H9 (cell line): ENCODE results near the gene E2F1. TPM values are rescaled to one million over a fixed set of nuclear protein-coding genes. Genes with fewer than 3 reads are reported as not detected.
"Not testable (repeated sequence)": the region's sequence is repeated elsewhere in the genome, so short reads cannot be mapped to it uniquely, and the experiment has no call there.

Source experiments
- DNase-seq: peaks from one replicate; pipeline ENCODE4 v3.0.0-alpha.2; 2017
- H2AFZ ChIP-seq: one replicate; pipeline ENCODE4 v1.6.1; 2013; ENCODE audit warnings: mild to moderate bottlenecking, low read length, control low read depth, moderate library complexity
- H2AK5ac ChIP-seq: 2 replicates; pipeline ENCODE4 v1.6.1; 2013; ENCODE audit warnings: low read length, control low read depth, mixed read lengths; ENCODE audit not compliant: insufficient read length
- H2BK120ac ChIP-seq: one replicate; pipeline ENCODE4 v1.6.1; 2013; ENCODE audit warnings: low read depth, mild to moderate bottlenecking, low read length, control low read depth, inconsistent platforms; ENCODE audit not compliant: poor library complexity, severe bottlenecking
- H2BK12ac ChIP-seq: 2 replicates; pipeline ENCODE4 v1.6.1; 2013; ENCODE audit warnings: low read length, control low read depth, mixed read lengths, low read depth; ENCODE audit not compliant: insufficient read length
- H2BK15ac ChIP-seq: 2 replicates; pipeline ENCODE4 v1.6.1; 2013; ENCODE audit warnings: low read depth, low read length, control low read depth
- H2BK20ac ChIP-seq: one replicate; pipeline ENCODE4 v1.6.1; 2013; ENCODE audit warnings: low read depth, mild to moderate bottlenecking, low read length, control low read depth, inconsistent platforms; ENCODE audit not compliant: poor library complexity, severe bottlenecking
- H2BK5ac ChIP-seq: 2 replicates; pipeline ENCODE4 v1.6.1; 2013; ENCODE audit warnings: low read length, control low read depth, mixed read lengths; ENCODE audit not compliant: insufficient read length
- H3K14ac ChIP-seq: 2 replicates; pipeline ENCODE4 v1.6.1; 2013; ENCODE audit warnings: low read length, control low read depth; ENCODE audit not compliant: insufficient read depth
- H3K18ac ChIP-seq: 2 replicates; pipeline ENCODE4 v1.6.1; 2013; ENCODE audit warnings: low read depth, mild to moderate bottlenecking, mixed read lengths, low read length, control low read depth; ENCODE audit not compliant: insufficient read length
- H3K23ac ChIP-seq: 2 replicates; pipeline ENCODE4 v1.6.1; 2013; ENCODE audit warnings: low read length, control low read depth, mixed read lengths, low read depth; ENCODE audit not compliant: insufficient read length
- H3K23me2 ChIP-seq: 2 replicates; pipeline ENCODE4 v1.6.1; 2013; ENCODE audit warnings: low read depth, mild to moderate bottlenecking, mixed read lengths, low read length, control low read depth; ENCODE audit not compliant: insufficient read length, poor library complexity, severe bottlenecking
- H3K27ac ChIP-seq: 2 replicates; pipeline ENCODE4 v1.5.1; 2013; ENCODE audit warnings: low read length, control low read depth, mixed read lengths, low read depth; ENCODE audit not compliant: insufficient read length
- H3K27me3 ChIP-seq: 2 replicates; pipeline ENCODE4 v1.6.1; 2013; ENCODE audit warnings: low read length, control low read depth, inconsistent platforms; ENCODE audit not compliant: insufficient read depth
- H3K4ac ChIP-seq: 2 replicates; pipeline ENCODE4 v1.6.1; 2013; ENCODE audit warnings: low read depth, mild to moderate bottlenecking, control low read depth, inconsistent platforms, low read length, moderate library complexity
- H3K4me1 ChIP-seq: 2 replicates; pipeline ENCODE4 v1.6.1; 2013; ENCODE audit warnings: low read length, control low read depth, inconsistent platforms; ENCODE audit not compliant: insufficient read depth
- H3K4me2 ChIP-seq: 2 replicates; pipeline ENCODE4 v1.6.1; 2013; ENCODE audit warnings: low read length, control low read depth, mixed read lengths; ENCODE audit not compliant: insufficient read length, insufficient read depth
- H3K56ac ChIP-seq: 2 replicates; pipeline ENCODE4 v1.6.1; 2013; ENCODE audit warnings: low read depth, mild to moderate bottlenecking, mixed read lengths, low read length, control low read depth; ENCODE audit not compliant: insufficient read length
- H3K79me1 ChIP-seq: 2 replicates; pipeline ENCODE4 v1.6.1; 2013; ENCODE audit warnings: low read depth, mild to moderate bottlenecking, moderate library complexity, low read length, control low read depth, inconsistent platforms; ENCODE audit not compliant: insufficient read depth, poor library complexity, severe bottlenecking
- H3K79me2 ChIP-seq: 2 replicates; pipeline ENCODE4 v1.6.1; 2013; ENCODE audit warnings: low read length, control low read depth, inconsistent platforms; ENCODE audit not compliant: insufficient read depth
- H3K9ac ChIP-seq: 2 replicates; pipeline ENCODE4 v1.6.1; 2013; ENCODE audit warnings: low read length, control low read depth, mixed read lengths; ENCODE audit not compliant: insufficient read length; ENCODE audit errors: extremely low read depth
- H3K9me3 ChIP-seq: one replicate; pipeline ENCODE4 v1.6.1; 2013; ENCODE audit warnings: low read depth, low read length, inconsistent platforms; ENCODE audit not compliant: control insufficient read depth
- H3T11ph ChIP-seq: one replicate; pipeline ENCODE4 v1.6.1; 2013; ENCODE audit warnings: mild to moderate bottlenecking, low read length, control low read depth, inconsistent platforms
- H4K20me1 ChIP-seq: one replicate; pipeline ENCODE4 v1.6.1; 2013; ENCODE audit not compliant: control insufficient read depth, insufficient read length, insufficient read depth
- H4K5ac ChIP-seq: 2 replicates; pipeline ENCODE4 v1.6.1; 2013; ENCODE audit warnings: low read depth, mild to moderate bottlenecking, mixed read lengths, low read length, control low read depth; ENCODE audit not compliant: insufficient read length
- H4K8ac ChIP-seq: replicated peaks from 2 replicates; pipeline ENCODE4 v1.6.1; 2013; ENCODE audit warnings: low read length, control low read depth, mixed read lengths, low read depth; ENCODE audit not compliant: insufficient read length
- H4K91ac ChIP-seq: 2 replicates; pipeline ENCODE4 v1.6.1; 2013; ENCODE audit warnings: low read depth, mild to moderate bottlenecking, moderate library complexity, mixed read lengths, low read length, control low read depth; ENCODE audit not compliant: insufficient read length
- H3K27ac Mint-ChIP-seq, 3 experiments: 2 replicates in 2 of 3; 3 replicates in 1 of 3; pipeline ENCODE4 v1.8.0; 2020 to 2021; ENCODE audit warnings: mixed read lengths in 3 of 3, mild to moderate bottlenecking in 1 of 3, moderate library complexity in 1 of 3
- H3K27me3 Mint-ChIP-seq: 2 replicates; pipeline ENCODE4 v1.8.0; 2021; ENCODE audit warnings: low read depth, mild to moderate bottlenecking, moderate library complexity, mixed read lengths
- H3K36me3 Mint-ChIP-seq, 3 experiments: 2 replicates in 2 of 3; 3 replicates in 1 of 3; pipeline ENCODE4 v1.8.0; 2020 to 2021; ENCODE audit warnings: low read depth in 3 of 3, mixed read lengths in 3 of 3; ENCODE audit not compliant: insufficient read depth in 1 of 3
- H3K4me1 Mint-ChIP-seq, 2 experiments: 2 replicates each; pipeline ENCODE4 v1.8.0; 2020; ENCODE audit warnings: mixed read lengths in 2 of 2
- H3K4me3 Mint-ChIP-seq, 2 experiments: 2 replicates in 1 of 2; 3 replicates in 1 of 2; pipeline ENCODE4 v1.8.0; 2020 to 2021; ENCODE audit warnings: mild to moderate bottlenecking in 2 of 2, mixed read lengths in 2 of 2, moderate library complexity in 1 of 2
- H3K9me3 Mint-ChIP-seq, 2 experiments: 2 replicates in 1 of 2; 3 replicates in 1 of 2; pipeline ENCODE4 v1.8.0; 2020; ENCODE audit warnings: mild to moderate bottlenecking in 2 of 2, mixed read lengths in 2 of 2, moderate library complexity in 1 of 2
- CTCF ChIP-seq: fragments of 200-600 bp; sonication (generic); conservative IDR thresholded peaks from 3 replicates; pipeline ENCODE4 v1.8.0; 2021; ENCODE audit warnings: antibody characterized with exemption, mild to moderate bottlenecking
- WGBS: extraction: QIAGEN DNeasy Blood & Tissue Kit; methylation state at CpG from one replicate; pipeline ENCODE4 v1.1.7; 2013; ENCODE audit warnings: missing lambda C conversion rate, low lambda C conversion rate, mixed read lengths; ENCODE audit not compliant: insufficient read length; ENCODE audit errors: extremely low coverage; 5-methylcytosine and 5-hydroxymethylcytosine counted together
- total RNA-seq: library from RNA; stranded (reverse); gene quantifications from 2 replicates; pipeline ENCODE4 v1.2.1, GENCODE V29; 2021

The E2F1 gene
- total RNA-seq, 1 experiment from 2014 or later, result 58.7 TPM

GRCh38 chr20:33635341-33635740 is 50.8 kb downstream of the E2F1 start:
- no peaks in the 10 kb centered on the region for H4K20me1 ChIP-seq
- no peak overlapping the region for H3K14ac ChIP-seq
- no peaks in the 10 kb centered on the region for H3K23me2 ChIP-seq
- H3K27ac ChIP-seq, result no peak overlapping the region
- Mint-ChIP-seq H3K27ac (peak overlapping the region in 1 of 3 experiments; percentile 42; a peak in 1 of 7 replicates), H3K4me3 (no peak overlapping the region), H3K9me3 (no peaks in the 10 kb centered on the region), H3K27me3 (no peaks in the 10 kb centered on the region), H3K36me3 (peaks cover 2 to 65% (median 42%) of the 10 kb centered on the region in 3 experiments; a peak in 6 of 7 replicates), H3K4me1 (no peaks in the 10 kb centered on the region)
- H3K9me3 ChIP-seq, result no peaks in the 10 kb centered on the region
- no peak overlapping the region for H4K91ac ChIP-seq
- H3K79me2 ChIP-seq, result no peaks in the 10 kb centered on the region
- H2BK15ac ChIP-seq, result no peak overlapping the region
- no peak overlapping the region for H2AFZ ChIP-seq
- H3K79me1 ChIP-seq, result no peaks in the 10 kb centered on the region
- H2AK5ac ChIP-seq, result no peak overlapping the region
- H2BK5ac ChIP-seq, result no peak overlapping the region
- no peak overlapping the region for H3K56ac ChIP-seq
- TF ChIP-seq CTCF, result no peak
- peak; percentile 1 for DNase-seq
- H3K4me2 ChIP-seq, result no peak overlapping the region
- H3K4me1 ChIP-seq, result no peaks in the 10 kb centered on the region
- no peak overlapping the region for H3T11ph ChIP-seq
- no peak overlapping the region for H4K5ac ChIP-seq
- H2BK20ac ChIP-seq, result no peak overlapping the region
- no peaks in the 10 kb centered on the region for H3K27me3 ChIP-seq
- no peak overlapping the region for H4K8ac ChIP-seq
- H3K4ac ChIP-seq, result no peak overlapping the region
- H3K18ac ChIP-seq, result no peak overlapping the region
- H3K23ac ChIP-seq, result no peak overlapping the region
- H2BK12ac ChIP-seq, result no peak overlapping the region
- no CpG with 5 or more reads among the region's 3 CpGs for WGBS
- H3K9ac ChIP-seq, result no peak overlapping the region
- H2BK120ac ChIP-seq, result no peak overlapping the region

GRCh38 chr20:33631910-33632309 is 54.3 kb downstream of the E2F1 start:
- H3K23ac ChIP-seq, H2BK120ac ChIP-seq, H3K27ac ChIP-seq, H3K27me3 ChIP-seq, H2AFZ ChIP-seq, H3K9me3 ChIP-seq, H3K79me1 ChIP-seq, H3K9ac ChIP-seq, H3K27me3 Mint-ChIP-seq, DNase-seq, H3K4ac ChIP-seq, H2BK15ac ChIP-seq, H3K4me1 ChIP-seq, H2BK20ac ChIP-seq, H3K27ac Mint-ChIP-seq, H3K4me1 Mint-ChIP-seq, H4K91ac ChIP-seq, H4K8ac ChIP-seq, H3K14ac ChIP-seq, H2BK5ac ChIP-seq, H3K23me2 ChIP-seq, H3K18ac ChIP-seq, H2BK12ac ChIP-seq, H3K56ac ChIP-seq, H3K4me3 Mint-ChIP-seq, H4K20me1 ChIP-seq, H3K9me3 Mint-ChIP-seq, H3T11ph ChIP-seq, H3K4me2 ChIP-seq, H4K5ac ChIP-seq, H2AK5ac ChIP-seq, H3K79me2 ChIP-seq: not testable (repeated sequence)
- peaks cover 6 to 65% (median 35%) of the 10 kb centered on the region in 3 experiments; a peak in 6 of 7 replicates for H3K36me3 Mint-ChIP-seq
- WGBS, result no CpG with 5 or more reads among the region's 4 CpGs
